GM18951 (cell line): ENCODE measurements around the gene EHMT1.

ENCODE experiments used
- POLR2A ChIP-seq: IDR thresholded peaks from 4 replicates; pipeline ENCODE4 v1.6.1; 2011; ENCODE audit warnings: mild to moderate bottlenecking; ENCODE audit not compliant: insufficient read length, insufficient read depth; ENCODE audit errors: extremely low read depth
- in situ Hi-C: fragments of 300-500 bp; cut with MboI; formaldehyde crosslinking; loops from one replicate; pipeline ENCODE4 v1.12.0; 2022; ENCODE audit warnings: low sequenced_read_pairs, mixed read lengths, inconsistent platforms; ENCODE audit not compliant: unreplicated experiment

The EHMT1 gene

DNA sequence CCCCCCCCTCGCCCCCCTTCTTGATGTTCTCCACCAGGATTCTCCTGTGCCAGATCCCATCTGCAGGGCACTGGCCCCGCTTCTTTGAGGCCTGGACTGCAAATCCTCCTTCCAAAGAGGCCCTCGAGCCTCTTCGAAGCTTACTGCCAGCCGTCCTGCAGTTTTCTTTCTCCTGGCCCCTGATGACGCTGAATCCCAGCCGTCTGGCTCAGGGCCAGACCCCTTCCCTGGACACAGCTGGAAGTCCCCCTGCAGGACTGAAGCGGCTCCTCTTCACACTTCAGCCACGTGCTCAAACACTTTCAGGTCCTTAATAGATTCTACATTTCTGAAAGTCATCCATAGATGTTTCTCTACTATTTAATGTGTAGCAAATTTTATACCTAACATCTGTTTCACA lies 121.5 kb downstream of the EHMT1 start:
- in situ Hi-C loops = no loop called here
- no peak for TF ChIP-seq POLR2A

DNA sequence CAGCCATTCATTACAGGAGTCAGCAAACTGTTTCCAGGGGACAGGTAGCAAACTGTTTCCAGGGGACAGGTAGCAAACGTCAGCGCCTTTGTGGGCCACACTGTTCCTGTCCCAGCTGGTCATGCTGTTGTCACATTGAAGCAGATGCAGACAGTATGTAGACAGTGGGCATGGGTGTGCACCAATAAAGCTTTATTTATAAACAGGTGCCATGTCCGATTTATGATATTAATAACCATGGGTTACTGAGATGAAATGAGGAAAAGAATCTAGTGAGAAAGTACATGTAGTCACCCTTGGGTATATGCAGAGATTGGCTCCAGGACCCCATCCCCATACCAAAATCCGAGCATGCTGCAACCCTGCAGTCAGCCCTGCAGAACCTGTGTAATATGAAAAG lies 122.5 kb downstream of the EHMT1 start:
- in situ Hi-C loops = no loop called here
- no peak for TF ChIP-seq POLR2A

GRCh38 chr9:137742698-137743097 lies 123.9 kb downstream of the EHMT1 start:
- in situ Hi-C loops = no loop called here
- no peak for TF ChIP-seq POLR2A

GRCh38 chr9:137743695-137744094 lies 124.9 kb downstream of the EHMT1 start:
- TF ChIP-seq POLR2A = no peak
- in situ Hi-C loops = no loop called here

DNA sequence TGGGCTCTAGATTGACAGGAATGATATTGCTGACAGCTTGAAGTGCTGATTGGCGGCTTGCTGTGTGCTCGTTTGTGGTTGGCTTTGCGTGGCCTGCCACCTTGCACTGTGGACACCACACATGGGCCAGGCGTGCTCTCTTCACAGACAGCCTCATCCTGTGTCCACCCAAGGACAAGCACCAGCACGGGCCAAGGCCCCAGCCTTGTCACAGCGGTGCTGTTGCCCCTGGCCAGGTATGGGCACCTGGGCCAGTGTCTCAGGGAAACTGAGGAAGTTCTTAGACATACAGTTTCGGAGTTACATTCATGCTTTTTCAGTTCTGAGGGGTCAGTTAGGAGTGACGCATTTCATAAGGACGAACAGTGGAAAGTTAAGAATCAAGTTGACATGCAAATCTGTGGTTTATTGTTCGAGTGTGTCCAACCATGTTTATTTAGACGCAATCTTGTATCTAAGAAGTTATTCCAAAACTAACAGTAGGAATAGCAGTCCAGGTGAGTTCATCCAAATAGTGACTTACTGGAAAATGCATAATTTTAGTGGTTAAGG lies 125.9 kb downstream of the EHMT1 start:
- TF ChIP-seq POLR2A = peak; percentile 37
- in situ Hi-C loops = no loop called here

DNA sequence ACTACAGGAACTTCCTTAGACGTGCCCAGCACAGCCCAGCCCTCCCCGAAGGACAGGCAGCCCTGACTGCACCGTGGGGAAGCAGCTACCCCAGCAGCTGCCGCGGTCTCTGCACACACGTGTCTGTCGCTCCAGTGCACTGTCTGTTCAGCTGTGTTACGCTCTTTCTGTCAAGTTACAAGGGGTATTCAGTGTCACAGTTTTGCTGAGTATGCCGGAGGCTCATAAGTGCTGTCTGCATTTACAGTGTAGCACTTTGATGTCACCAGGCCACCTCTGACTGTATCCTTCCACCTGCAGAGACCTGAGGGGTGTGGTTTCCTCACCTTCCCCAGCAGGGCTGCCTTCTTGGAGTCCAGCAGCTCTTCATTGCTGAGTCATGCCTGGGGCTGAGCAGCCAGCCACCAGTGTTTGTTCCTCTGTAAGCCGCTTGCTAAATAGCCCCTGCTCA lies 126.8 kb downstream of the EHMT1 start:
- peak; percentile 55 for TF ChIP-seq POLR2A
- in situ Hi-C loops = no loop called here

GRCh38 chr9:137748311-137748710 lies 129.5 kb downstream of the EHMT1 start:
- in situ Hi-C loops = no loop called here
- TF ChIP-seq POLR2A = no peak

- TF ChIP-seq POLR2A = no peak
- in situ Hi-C loops = no loop called here
These were observed 129.9 kb downstream of the EHMT1 start for GRCh38 chr9:137748741-137749140.

GRCh38 chr9:137749511-137749910 lies 130.7 kb downstream of the EHMT1 start:
- TF ChIP-seq POLR2A = no peak
- in situ Hi-C loops = no loop called here

GRCh38 chr9:137750007-137750406 lies 131.2 kb downstream of the EHMT1 start:
- no peak for TF ChIP-seq POLR2A
- in situ Hi-C loops = no loop called here

- in situ Hi-C loops = no loop called here
- TF ChIP-seq POLR2A = no peak
These were observed 131.8 kb downstream of the EHMT1 start for GRCh38 chr9:137750566-137750965.

GRCh38 chr9:137751616-137752015 lies 132.8 kb downstream of the EHMT1 start:
- TF ChIP-seq POLR2A = no peak
- in situ Hi-C loops = no loop called here

DNA sequence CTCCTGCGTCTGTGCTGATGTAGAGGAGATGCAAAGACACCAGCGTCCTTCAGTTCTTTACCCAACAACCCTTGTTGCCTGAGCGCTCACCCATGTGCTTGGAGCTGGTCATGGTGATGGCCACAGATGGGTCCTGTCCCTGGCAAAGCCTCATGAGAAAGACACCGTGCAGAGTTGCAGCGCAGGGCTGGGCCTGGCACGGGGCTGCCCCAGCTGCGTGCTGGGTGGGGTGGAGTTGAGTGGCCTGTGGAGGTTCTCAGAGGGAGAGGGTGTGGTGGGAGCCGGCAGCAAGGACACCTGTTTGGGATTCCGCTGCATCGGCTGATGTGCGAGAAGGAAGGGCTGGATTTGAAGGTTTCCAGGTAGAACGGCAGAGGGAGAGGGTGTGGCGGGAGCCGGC lies 133.6 kb downstream of the EHMT1 start:
- in situ Hi-C loops = no loop called here
- no peak for TF ChIP-seq POLR2A

- in situ Hi-C loops = no loop called here
- no peak for TF ChIP-seq POLR2A
These were observed 134.5 kb downstream of the EHMT1 start for GRCh38 chr9:137753192-137753765.
